Activated CD8-positive, alpha-beta T cell treated with anti-CD3 and anti-CD28 coated beads for 36 hours (primary cell): ENCODE data around the gene SRSF9. TPM values are rescaled to one million over a fixed set of nuclear protein-coding genes. Genes with fewer than 3 reads are reported as not detected.

Experiments used
- ATAC-seq: fragments of 200-7000 bp; cut with Tn5 transposase; one replicate; pipeline ENCODE4 v1.10.0; 2021; ENCODE audit warnings: mild to moderate bottlenecking, moderate library complexity
- CTCF ChIA-PET: fragments of 350-600 bp; sonication (Branson Sonifier 250); formaldehyde crosslinking; loops from one replicate; lab custom pipeline; 2021; ENCODE audit warnings: antibody characterized with exemption; lab: Charles Lee
- POLR2A ChIA-PET: fragments of 350-600 bp; sonication (Branson Sonifier 250); formaldehyde crosslinking; loops from one replicate; lab custom pipeline; 2021; ENCODE audit warnings: antibody characterized with exemption; lab: Charles Lee
- DNase-seq: peaks from one replicate; pipeline ENCODE4 v3.0.0-alpha.2; 2020
- H3K27ac Mint-ChIP-seq: one replicate; pipeline ENCODE4 v1.8.0; 2021; ENCODE audit warnings: mild to moderate bottlenecking, mixed read lengths
- H3K27me3 Mint-ChIP-seq: one replicate; pipeline ENCODE4 v1.8.0; 2021; ENCODE audit warnings: mixed read lengths
- H3K36me3 Mint-ChIP-seq: one replicate; pipeline ENCODE4 v1.8.0; 2021; ENCODE audit warnings: low read depth, mixed read lengths
- H3K4me1 Mint-ChIP-seq: one replicate; pipeline ENCODE4 v1.8.0; 2021; ENCODE audit warnings: low read depth, mixed read lengths
- H3K4me3 Mint-ChIP-seq: one replicate; pipeline ENCODE4 v1.8.0; 2021; ENCODE audit warnings: mild to moderate bottlenecking, moderate library complexity, mixed read lengths
- H3K9me3 Mint-ChIP-seq: one replicate; pipeline ENCODE4 v1.8.0; 2021; ENCODE audit warnings: mixed read lengths
- intact Hi-C: fragments of 100-400 bp; cut with micrococcal nuclease; formaldehyde crosslinking; loops from one replicate; pipeline ENCODE4 v1.10.0; 2022
- total RNA-seq, 2 experiments: library from RNA; stranded (reverse); gene quantifications; one replicate each; pipeline ENCODE4 v1.2.3, GENCODE V29; 2021
- TF ChIP-seq, protein P1 (sequence below): fragments of 200-600 bp; IDR thresholded peaks from one replicate; pipeline ENCODE4 v1.8.0; 2022; ENCODE audit warnings: antibody characterized with exemption, mild to moderate bottlenecking

Gene SRSF9
- total RNA-seq, 2 experiments from 2014 or later: 225 to 236 TPM

GRCh38 chr12:120466560-120467315 lies 2.8 kb downstream of the SRSF9 start:
- Mint-ChIP-seq H3K27me3 (no peaks in the 10 kb centered on the region), H3K4me1 (peaks cover 40% of the 10 kb centered on the region), H3K4me3 (peak overlapping the region; percentile 12), H3K9me3 (no peaks in the 10 kb centered on the region), H3K36me3 (peaks cover 56% of the 10 kb centered on the region), H3K27ac (peak overlapping the region; percentile 25)
- ChIA-PET CTCF (interaction anchor here (0.6 to 8.9 kb wide), 16 partner anchors 8 to 239 kb away, joined by 3 to 110 read pairs (median 4); partner anchors contain the start of genes PLA2G1B and SIRT4), POLR2A (interaction anchor here (0.6 to 3.1 kb wide), 10 partner anchors 8 to 1343 kb away, joined by 3 to 26 read pairs (median 6); partner anchors contain the start of genes DYNLL1 and GATC)
- DNase-seq (peak; percentile 65), ATAC-seq (no peak)
- TF ChIP-seq, protein P1, sequence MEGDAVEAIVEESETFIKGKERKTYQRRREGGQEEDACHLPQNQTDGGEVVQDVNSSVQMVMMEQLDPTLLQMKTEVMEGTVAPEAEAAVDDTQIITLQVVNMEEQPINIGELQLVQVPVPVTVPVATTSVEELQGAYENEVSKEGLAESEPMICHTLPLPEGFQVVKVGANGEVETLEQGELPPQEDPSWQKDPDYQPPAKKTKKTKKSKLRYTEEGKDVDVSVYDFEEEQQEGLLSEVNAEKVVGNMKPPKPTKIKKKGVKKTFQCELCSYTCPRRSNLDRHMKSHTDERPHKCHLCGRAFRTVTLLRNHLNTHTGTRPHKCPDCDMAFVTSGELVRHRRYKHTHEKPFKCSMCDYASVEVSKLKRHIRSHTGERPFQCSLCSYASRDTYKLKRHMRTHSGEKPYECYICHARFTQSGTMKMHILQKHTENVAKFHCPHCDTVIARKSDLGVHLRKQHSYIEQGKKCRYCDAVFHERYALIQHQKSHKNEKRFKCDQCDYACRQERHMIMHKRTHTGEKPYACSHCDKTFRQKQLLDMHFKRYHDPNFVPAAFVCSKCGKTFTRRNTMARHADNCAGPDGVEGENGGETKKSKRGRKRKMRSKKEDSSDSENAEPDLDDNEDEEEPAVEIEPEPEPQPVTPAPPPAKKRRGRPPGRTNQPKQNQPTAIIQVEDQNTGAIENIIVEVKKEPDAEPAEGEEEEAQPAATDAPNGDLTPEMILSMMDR: peak; percentile 64
- intact Hi-C loops: no loop called here

GRCh38 chr12:120465756-120466155 lies 3.8 kb downstream of the SRSF9 start:
- H3K9me3 Mint-ChIP-seq: no peaks in the 10 kb centered on the region
- intact Hi-C loops: no loop called here
- DNase-seq: no peak

DNA sequence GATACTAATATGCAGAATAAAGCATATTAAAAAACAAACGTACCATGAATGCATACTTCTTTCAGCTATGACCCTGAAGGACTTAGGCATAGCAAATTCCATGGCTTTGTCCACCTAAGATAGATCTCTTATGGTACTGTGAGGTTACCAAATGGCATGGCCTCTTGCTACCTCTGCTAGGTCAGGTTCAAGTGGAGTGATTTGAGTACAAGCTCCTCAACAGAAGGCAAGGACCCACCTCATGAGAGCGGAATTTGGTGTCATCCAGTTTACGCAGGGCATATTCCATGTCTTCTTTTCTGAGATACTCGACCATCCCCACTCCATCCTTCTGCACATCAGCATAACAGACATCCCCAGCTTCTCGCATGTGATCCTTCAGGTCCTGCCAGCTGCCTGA lies 5.8 kb downstream of the SRSF9 start:
- TF ChIP-seq, protein P1: no peak
- H3K4me1 Mint-ChIP-seq: peaks cover 33% of the 10 kb centered on the region
- peaks cover 74% of the 10 kb centered on the region for H3K36me3 Mint-ChIP-seq
- H3K27me3 Mint-ChIP-seq: no peaks in the 10 kb centered on the region
- no peak overlapping the region for H3K4me3 Mint-ChIP-seq
- ChIA-PET POLR2A (interaction anchor here (0.8 to 2.4 kb wide), 11 partner anchors 8 to 145 kb away, joined by 3 to 10 read pairs (median 4); partner anchors contain the start of genes COX6A1, DYNLL1, GATC and TRIAP1), CTCF (interaction anchor here (0.8 to 8.9 kb wide), 9 partner anchors 9 to 107 kb away, joined by 3 to 110 read pairs (median 4); partner anchors contain the start of genes COX6A1, DYNLL1, GATC and TRIAP1)
- no peaks in the 10 kb centered on the region for H3K9me3 Mint-ChIP-seq
- DNase-seq: no peak
- H3K27ac Mint-ChIP-seq: no peak overlapping the region
- ATAC-seq: no peak
- intact Hi-C loops: no loop called here

More at GRCh38 chr12:120465756-120466155, 3.8 kb downstream of the SRSF9 start:
- Mint-ChIP-seq H3K4me1 (peaks cover 35% of the 10 kb centered on the region), H3K27ac (peak overlapping the region; percentile 55), H3K36me3 (peaks cover 60% of the 10 kb centered on the region), H3K27me3 (no peaks in the 10 kb centered on the region), H3K4me3 (no peak overlapping the region)
- ATAC-seq: no peak
- CTCF ChIA-PET: interaction anchor here (0.7 to 8.9 kb wide), 8 partner anchors 9 to 238 kb away, joined by 3 to 110 read pairs (median 5); partner anchors contain the start of gene SIRT4
- POLR2A ChIA-PET: interaction anchor here (0.5 to 2.5 kb wide), 6 partner anchors 9 to 1344 kb away, joined by 3 to 9 read pairs (median 6); partner anchors contain the start of genes DYNLL1 and GATC
- TF ChIP-seq, protein P1: no peak

GRCh38 chr12:120462099-120462640 lies 7.4 kb downstream of the SRSF9 start:
- no peaks in the 10 kb centered on the region for H3K27me3 Mint-ChIP-seq
- no peaks in the 10 kb centered on the region for H3K9me3 Mint-ChIP-seq
- intact Hi-C loops: no loop called here
- DNase-seq: no peak
- ChIA-PET POLR2A (interaction anchor here (0.7 to 4.0 kb wide), 3 partner anchors 12 to 34 kb away, joined by 3 to 17 read pairs (median 3); partner anchors contain the start of genes DYNLL1, GATC and TRIAP1), CTCF (interaction anchor here (1.1 to 8.9 kb wide), 4 partner anchors 7 to 119 kb away, joined by 3 to 110 read pairs (median 7); partner anchors contain the start of genes GATC, POP5 and TRIAP1)
- H3K4me3 Mint-ChIP-seq: no peak overlapping the region
- ATAC-seq: no peak
- no peak overlapping the region for H3K27ac Mint-ChIP-seq
- TF ChIP-seq, protein P1: no peak
- H3K4me1 Mint-ChIP-seq: peaks cover 25% of the 10 kb centered on the region
- peaks cover 71% of the 10 kb centered on the region for H3K36me3 Mint-ChIP-seq
